Osteoblast (primary cell): ENCODE measurements around the gene GOSR2. TPM values are rescaled to one million over a fixed set of nuclear protein-coding genes. Genes with fewer than 3 reads are reported as not detected.

Source experiments
- DNase-seq: peaks from one replicate; pipeline ENCODE4 v3.0.0; 2011; ENCODE audit warnings: low spot score, mixed read lengths; ENCODE audit not compliant: insufficient read length; ENCODE audit errors: missing footprints
- H2AFZ ChIP-seq: 2 replicates; pipeline ENCODE4 v1.6.0; 2011; ENCODE audit warnings: mild to moderate bottlenecking, low read length
- H3K27ac ChIP-seq: 2 replicates; pipeline ENCODE4 v1.5.1; 2011; ENCODE audit warnings: mild to moderate bottlenecking, low read depth, low read length, moderate library complexity
- H3K27me3 ChIP-seq: 2 replicates; pipeline ENCODE4 v1.6.0; 2012; ENCODE audit warnings: mild to moderate bottlenecking, control low read depth, inconsistent platforms, low read length, moderate library complexity; ENCODE audit not compliant: insufficient read depth
- H3K36me3 ChIP-seq: 2 replicates; pipeline ENCODE4 v1.5.1; 2011; ENCODE audit warnings: mild to moderate bottlenecking, low read length, control low read depth, moderate library complexity; ENCODE audit not compliant: insufficient read depth
- H3K4me1 ChIP-seq: 2 replicates; pipeline ENCODE4 v1.5.1; 2011; ENCODE audit warnings: mild to moderate bottlenecking, low read length, control low read depth, moderate library complexity; ENCODE audit not compliant: insufficient read depth
- H3K4me2 ChIP-seq: 2 replicates; pipeline ENCODE4 v1.6.0; 2011; ENCODE audit warnings: mild to moderate bottlenecking, low read length; ENCODE audit not compliant: insufficient read depth
- H3K4me3 ChIP-seq: fragments of 200-600 bp; sonication (generic); 3 replicates; pipeline ENCODE4 v1.5.1; 2012; ENCODE audit warnings: mild to moderate bottlenecking, low read length, inconsistent platforms; ENCODE audit not compliant: insufficient read depth
- H3K79me2 ChIP-seq: 2 replicates; pipeline ENCODE4 v1.6.0; 2012; ENCODE audit warnings: mild to moderate bottlenecking, low read length, control low read depth, inconsistent platforms; ENCODE audit not compliant: insufficient read depth
- H3K9me3 ChIP-seq: 2 replicates; pipeline ENCODE4 v1.5.1; 2011; ENCODE audit warnings: low read depth, low read length, control low read depth
- H4K20me1 ChIP-seq: 2 replicates; pipeline ENCODE4 v1.6.0; 2012; ENCODE audit warnings: mild to moderate bottlenecking, low read length, control low read depth; ENCODE audit not compliant: insufficient read depth
- total RNA-seq: library from RNA; depleted of rRNA; stranded (reverse); fragments of >200 nt; gene quantifications from 2 replicates; pipeline ENCODE4 v1.2.3, GENCODE V29; 2012
- TF ChIP-seq, protein P1 (sequence below): IDR thresholded peaks from 2 replicates; pipeline ENCODE4 v1.5.1; 2011; ENCODE audit warnings: mild to moderate bottlenecking, low read depth, low read length, moderate library complexity; ENCODE audit errors: extremely low read depth

The GOSR2 gene
- total RNA-seq, 1 donor: 44.9 TPM

DNA sequence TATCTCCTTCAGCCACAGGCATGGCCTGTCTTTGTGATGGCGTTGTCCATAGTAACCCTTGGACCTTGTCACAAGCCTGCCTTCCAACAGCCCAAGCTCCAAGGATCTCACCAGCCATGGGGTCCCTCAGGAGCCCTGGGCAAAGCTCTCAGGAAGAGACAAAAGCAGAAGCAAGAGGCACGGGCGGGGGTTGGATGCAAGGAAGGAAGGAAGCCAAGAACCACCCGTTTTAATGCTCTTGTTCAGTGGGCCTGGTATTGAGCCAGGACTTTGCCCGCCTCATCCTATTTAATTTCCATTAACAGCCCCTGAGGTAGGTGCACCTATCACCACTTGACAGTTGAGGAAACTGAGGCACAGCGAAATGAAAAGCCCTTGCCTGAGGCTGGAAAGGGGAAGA lies 32.3 kb upstream of the GOSR2 start:
- Histone ChIP-seq H3K27me3 (peaks cover 77% of the 10 kb centered on the region), H3K9me3 (no peaks in the 10 kb centered on the region), H3K4me1 (no peaks in the 10 kb centered on the region), H3K36me3 (no peaks in the 10 kb centered on the region), H4K20me1 (no peaks in the 10 kb centered on the region), H2AFZ (no peak overlapping the region), H3K4me3 (no peak overlapping the region), H3K27ac (no peak overlapping the region), H3K79me2 (no peaks in the 10 kb centered on the region), H3K4me2 (no peak overlapping the region)
- TF ChIP-seq, protein P1, sequence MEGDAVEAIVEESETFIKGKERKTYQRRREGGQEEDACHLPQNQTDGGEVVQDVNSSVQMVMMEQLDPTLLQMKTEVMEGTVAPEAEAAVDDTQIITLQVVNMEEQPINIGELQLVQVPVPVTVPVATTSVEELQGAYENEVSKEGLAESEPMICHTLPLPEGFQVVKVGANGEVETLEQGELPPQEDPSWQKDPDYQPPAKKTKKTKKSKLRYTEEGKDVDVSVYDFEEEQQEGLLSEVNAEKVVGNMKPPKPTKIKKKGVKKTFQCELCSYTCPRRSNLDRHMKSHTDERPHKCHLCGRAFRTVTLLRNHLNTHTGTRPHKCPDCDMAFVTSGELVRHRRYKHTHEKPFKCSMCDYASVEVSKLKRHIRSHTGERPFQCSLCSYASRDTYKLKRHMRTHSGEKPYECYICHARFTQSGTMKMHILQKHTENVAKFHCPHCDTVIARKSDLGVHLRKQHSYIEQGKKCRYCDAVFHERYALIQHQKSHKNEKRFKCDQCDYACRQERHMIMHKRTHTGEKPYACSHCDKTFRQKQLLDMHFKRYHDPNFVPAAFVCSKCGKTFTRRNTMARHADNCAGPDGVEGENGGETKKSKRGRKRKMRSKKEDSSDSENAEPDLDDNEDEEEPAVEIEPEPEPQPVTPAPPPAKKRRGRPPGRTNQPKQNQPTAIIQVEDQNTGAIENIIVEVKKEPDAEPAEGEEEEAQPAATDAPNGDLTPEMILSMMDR: no peak
- DNase-seq: no peak

GRCh38 chr17:46892192-46892703 lies 30.7 kb upstream of the GOSR2 start:
- no peak overlapping the region for H3K4me2 ChIP-seq
- H3K27ac ChIP-seq: no peak overlapping the region
- DNase-seq: no peak
- TF ChIP-seq, protein P1: no peak
- no peak overlapping the region for H3K4me3 ChIP-seq
- H3K4me1 ChIP-seq: no peaks in the 10 kb centered on the region
- H3K79me2 ChIP-seq: no peaks in the 10 kb centered on the region
- H3K27me3 ChIP-seq: peaks cover 69% of the 10 kb centered on the region
- no peaks in the 10 kb centered on the region for H3K9me3 ChIP-seq
- no peak overlapping the region for H2AFZ ChIP-seq
- H3K36me3 ChIP-seq: no peaks in the 10 kb centered on the region
- no peaks in the 10 kb centered on the region for H4K20me1 ChIP-seq

GRCh38 chr17:46894024-46894423 lies 28.9 kb upstream of the GOSR2 start:
- Histone ChIP-seq H3K27ac (no peak overlapping the region), H3K27me3 (peaks cover 59% of the 10 kb centered on the region), H3K9me3 (peaks cover 3% of the 10 kb centered on the region), H3K4me2 (no peak overlapping the region), H3K79me2 (no peaks in the 10 kb centered on the region), H3K4me1 (no peaks in the 10 kb centered on the region), H4K20me1 (no peaks in the 10 kb centered on the region), H3K4me3 (no peak overlapping the region), H3K36me3 (no peaks in the 10 kb centered on the region), H2AFZ (no peak overlapping the region)
- TF ChIP-seq, protein P1: no peak
- no peak for DNase-seq

DNA sequence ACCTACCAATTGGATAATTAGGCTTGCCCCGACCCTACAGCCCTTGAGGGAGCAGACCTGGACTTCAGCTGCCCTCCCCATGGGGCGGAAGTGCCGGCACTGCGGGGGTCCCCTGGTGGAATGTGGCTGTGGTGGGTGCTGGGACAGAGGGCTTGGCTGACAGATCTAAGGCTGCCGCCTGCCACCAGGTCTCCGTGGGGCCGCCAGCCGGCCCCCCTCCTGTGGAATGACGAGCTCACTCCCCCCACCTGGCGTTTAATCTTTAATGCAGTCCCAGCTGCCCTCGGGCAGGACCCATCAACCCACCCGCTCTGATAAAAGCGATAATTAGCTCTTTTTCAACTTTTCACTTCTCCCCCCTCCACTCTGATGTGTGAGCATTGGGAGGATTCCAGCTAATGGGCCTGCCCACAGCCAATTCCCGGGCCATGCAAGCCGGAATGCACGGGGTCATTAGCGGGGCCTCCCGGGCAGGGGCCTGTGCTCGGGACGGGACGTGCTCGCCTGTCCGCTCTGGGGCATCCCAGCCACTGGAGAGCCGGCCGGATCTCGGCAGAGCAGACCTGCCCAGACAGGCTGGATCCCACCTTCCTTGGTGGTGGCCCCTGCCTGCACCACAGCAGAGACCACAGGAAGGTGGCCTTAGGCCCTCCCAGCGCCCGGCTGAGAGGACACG lies 28.3 kb upstream of the GOSR2 start:
- no peaks in the 10 kb centered on the region for H3K79me2 ChIP-seq
- H2AFZ ChIP-seq: no peak overlapping the region
- TF ChIP-seq, protein P1: no peak
- H3K9me3 ChIP-seq: peaks cover 3% of the 10 kb centered on the region
- H3K36me3 ChIP-seq: no peaks in the 10 kb centered on the region
- H3K27me3 ChIP-seq: peaks cover 53% of the 10 kb centered on the region
- H3K27ac ChIP-seq: no peak overlapping the region
- H3K4me2 ChIP-seq: no peak overlapping the region
- H3K4me3 ChIP-seq: no peak overlapping the region
- no peaks in the 10 kb centered on the region for H3K4me1 ChIP-seq
- DNase-seq: no peak
- no peaks in the 10 kb centered on the region for H4K20me1 ChIP-seq
